A673 (cell line): Measurements from ENCODE around the gene RAB11FIP4.

ENCODE experiments used
- CTCF ChIP-seq: fragments of 300-800, 200-600 bp; sonication (generic); conservative IDR thresholded peaks from 2 replicates; pipeline ENCODE4 v1.5.1; 2017; ENCODE audit warnings: low read depth, mild to moderate bottlenecking, antibody characterized with exemption, low read length, moderate library complexity, mixed read lengths
- EZH2 ChIP-seq: fragments of 200-600 bp; sonication (generic); IDR thresholded peaks from 2 replicates; pipeline ENCODE4 v1.6.1; 2017; ENCODE audit warnings: borderline replicate concordance, low read depth, mild to moderate bottlenecking, mixed read lengths, antibody characterized with exemption, low read length; ENCODE audit not compliant: poor library complexity, severe bottlenecking

DNA sequence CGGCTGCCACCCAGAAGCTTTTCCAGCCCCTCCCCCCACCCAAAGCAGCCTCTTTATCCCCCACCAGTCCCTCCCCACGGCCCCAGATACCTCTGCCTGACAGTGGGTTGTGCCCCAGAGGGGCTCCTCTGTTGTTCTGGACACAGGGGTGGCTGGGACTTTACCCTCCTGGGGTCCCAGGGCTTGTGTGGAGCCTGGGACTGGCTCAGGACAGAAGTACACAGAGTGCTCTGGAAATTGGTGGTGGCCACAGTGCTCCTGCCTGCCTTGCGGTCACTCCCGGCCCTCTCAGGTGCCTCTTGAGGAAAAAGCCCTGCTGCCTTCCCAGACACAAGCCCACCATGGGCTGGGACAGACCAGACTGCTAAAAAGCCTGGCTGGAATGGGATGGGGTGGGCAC lies 68.2 kb downstream of the RAB11FIP4 start:
- TF ChIP-seq CTCF (no peak), EZH2 (no peak)
